ENCODE results near the gene MAOA.

Gene MAOA

DNA sequence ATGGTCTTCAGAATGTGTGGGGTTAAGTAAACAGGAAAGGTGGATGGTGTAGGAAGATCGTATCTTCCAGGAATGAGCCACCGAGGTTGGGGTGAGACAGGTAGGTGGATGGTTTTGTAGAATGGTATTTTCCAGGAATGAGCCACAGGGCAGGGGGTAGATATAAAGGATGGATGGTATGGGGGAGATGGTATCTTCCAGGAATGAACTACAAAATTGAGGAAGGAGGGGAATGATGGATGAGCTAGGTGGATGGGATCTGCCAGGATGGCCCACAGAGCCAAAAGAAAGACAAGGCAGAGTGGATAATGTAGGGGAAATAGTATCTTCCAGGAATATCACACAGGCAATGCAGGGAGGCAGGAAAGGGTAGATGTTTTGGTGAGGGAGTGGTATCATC, 60.0 kb downstream of the MAOA start:
- Histone ChIP-seq H3K36me3 (ENCODE audit: insufficient read depth, low read length) (no peaks in the 10 kb centered on the region), H2AFZ (ENCODE audit: low read depth, low read length) (no peak overlapping the region), H3K4me2 (ENCODE audit: insufficient read depth, low read length) (no peak overlapping the region), H3K9me3 (ENCODE audit: insufficient read depth, low read length, severe bottlenecking) (no peaks in the 10 kb centered on the region), H3K27me3 (ENCODE audit: insufficient read depth, low read length, poor library complexity) (no peaks in the 10 kb centered on the region), H3K4me3 (ENCODE audit: low read depth in 1 of 2, low read length in 2 of 2) (no peak overlapping the region), H3K79me2 (ENCODE audit: insufficient read depth, low read length) (no peaks in the 10 kb centered on the region), H3K27ac (ENCODE audit: low read length) (no peak overlapping the region), H3K9ac (ENCODE audit: low read depth, low read length) (no peak overlapping the region), H4K20me1 (ENCODE audit: insufficient read depth, low read length) (no peaks in the 10 kb centered on the region), H3K4me1 (ENCODE audit: insufficient read depth, low read length) (no peaks in the 10 kb centered on the region)
- DNase-seq = no peak
- ATAC-seq (ENCODE audit: insufficient read depth, low read depth) = no peak
- TF ChIP-seq EZH2 (IDR thresholded peaks at IDR 0.05; ENCODE audit: borderline replicate concordance, low read depth, low read length, severe bottlenecking) = no peak
- TF ChIP-seq, protein P1, sequence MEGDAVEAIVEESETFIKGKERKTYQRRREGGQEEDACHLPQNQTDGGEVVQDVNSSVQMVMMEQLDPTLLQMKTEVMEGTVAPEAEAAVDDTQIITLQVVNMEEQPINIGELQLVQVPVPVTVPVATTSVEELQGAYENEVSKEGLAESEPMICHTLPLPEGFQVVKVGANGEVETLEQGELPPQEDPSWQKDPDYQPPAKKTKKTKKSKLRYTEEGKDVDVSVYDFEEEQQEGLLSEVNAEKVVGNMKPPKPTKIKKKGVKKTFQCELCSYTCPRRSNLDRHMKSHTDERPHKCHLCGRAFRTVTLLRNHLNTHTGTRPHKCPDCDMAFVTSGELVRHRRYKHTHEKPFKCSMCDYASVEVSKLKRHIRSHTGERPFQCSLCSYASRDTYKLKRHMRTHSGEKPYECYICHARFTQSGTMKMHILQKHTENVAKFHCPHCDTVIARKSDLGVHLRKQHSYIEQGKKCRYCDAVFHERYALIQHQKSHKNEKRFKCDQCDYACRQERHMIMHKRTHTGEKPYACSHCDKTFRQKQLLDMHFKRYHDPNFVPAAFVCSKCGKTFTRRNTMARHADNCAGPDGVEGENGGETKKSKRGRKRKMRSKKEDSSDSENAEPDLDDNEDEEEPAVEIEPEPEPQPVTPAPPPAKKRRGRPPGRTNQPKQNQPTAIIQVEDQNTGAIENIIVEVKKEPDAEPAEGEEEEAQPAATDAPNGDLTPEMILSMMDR (IDR thresholded peaks at IDR 0.05; ENCODE audit: borderline replicate concordance, extremely low read depth, low read length, poor library complexity, severe bottlenecking) = no peak

DNA sequence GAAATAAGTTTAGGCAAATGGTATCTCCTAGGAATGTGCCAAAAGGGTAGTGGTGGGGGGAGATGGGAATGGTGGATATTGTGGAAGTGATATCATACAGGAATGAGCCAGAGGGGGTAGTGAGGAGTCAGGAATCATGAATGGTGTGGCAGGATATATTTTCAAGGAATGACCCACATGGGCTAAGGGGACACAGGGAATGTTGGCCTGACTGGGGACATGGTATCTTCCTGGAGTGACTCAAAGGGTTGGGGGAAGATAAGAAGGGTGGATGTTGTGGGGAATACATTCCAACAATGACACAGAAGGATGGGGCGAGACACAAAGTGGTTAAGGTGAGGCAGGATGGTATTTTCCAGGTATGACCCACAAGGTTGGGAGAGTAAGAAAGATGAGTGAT, 60.6 kb downstream of the MAOA start:
- ATAC-seq (ENCODE audit: insufficient read depth, low read depth) = no peak

GRCh38 chrX:43717161-43717560, 61.1 kb downstream of the MAOA start:
- Histone ChIP-seq H3K79me2 (ENCODE audit: insufficient read depth, low read length) (no peaks in the 10 kb centered on the region), H3K27ac (ENCODE audit: low read length) (no peak overlapping the region), H4K20me1 (ENCODE audit: insufficient read depth, low read length) (no peaks in the 10 kb centered on the region), H3K36me3 (ENCODE audit: insufficient read depth, low read length) (no peaks in the 10 kb centered on the region), H2AFZ (ENCODE audit: low read depth, low read length) (no peak overlapping the region), H3K9ac (ENCODE audit: low read depth, low read length) (no peak overlapping the region), H3K4me3 (ENCODE audit: low read depth in 1 of 2, low read length in 2 of 2) (no peak overlapping the region), H3K9me3 (ENCODE audit: insufficient read depth, low read length, severe bottlenecking) (no peaks in the 10 kb centered on the region), H3K4me2 (ENCODE audit: insufficient read depth, low read length) (no peak overlapping the region), H3K27me3 (ENCODE audit: insufficient read depth, low read length, poor library complexity) (no peaks in the 10 kb centered on the region), H3K4me1 (ENCODE audit: insufficient read depth, low read length) (no peaks in the 10 kb centered on the region)
- ATAC-seq (ENCODE audit: insufficient read depth, low read depth) = no peak
- no peak for DNase-seq
- no peak for TF ChIP-seq EZH2 (IDR thresholded peaks at IDR 0.05; ENCODE audit: borderline replicate concordance, low read depth, low read length, severe bottlenecking)
- TF ChIP-seq, protein P1 (IDR thresholded peaks at IDR 0.05; ENCODE audit: borderline replicate concordance, extremely low read depth, low read length, poor library complexity, severe bottlenecking) = no peak

More for the DNA sequence above, 60.6 kb downstream of the MAOA start:
- TF ChIP-seq, protein P1 (IDR thresholded peaks at IDR 0.05; ENCODE audit: borderline replicate concordance, extremely low read depth, low read length, poor library complexity, severe bottlenecking) = no peak
- TF ChIP-seq EZH2 (IDR thresholded peaks at IDR 0.05; ENCODE audit: borderline replicate concordance, low read depth, low read length, severe bottlenecking) = no peak
- H3K4me2 ChIP-seq (ENCODE audit: insufficient read depth, low read length) = no peak overlapping the region
- no peak overlapping the region for H2AFZ ChIP-seq (ENCODE audit: low read depth, low read length)
- no peaks in the 10 kb centered on the region for H3K9me3 ChIP-seq (ENCODE audit: insufficient read depth, low read length, severe bottlenecking)
- H3K4me3 ChIP-seq (ENCODE audit: low read depth in 1 of 2, low read length in 2 of 2) = no peak overlapping the region
- H3K36me3 ChIP-seq (ENCODE audit: insufficient read depth, low read length) = no peaks in the 10 kb centered on the region
- no peak overlapping the region for H3K9ac ChIP-seq (ENCODE audit: low read depth, low read length)
- H3K79me2 ChIP-seq (ENCODE audit: insufficient read depth, low read length) = no peaks in the 10 kb centered on the region
- H3K27ac ChIP-seq (ENCODE audit: low read length) = no peak overlapping the region
- H4K20me1 ChIP-seq (ENCODE audit: insufficient read depth, low read length) = no peaks in the 10 kb centered on the region
- H3K4me1 ChIP-seq (ENCODE audit: insufficient read depth, low read length) = no peaks in the 10 kb centered on the region
- no peak for DNase-seq
- H3K27me3 ChIP-seq (ENCODE audit: insufficient read depth, low read length, poor library complexity) = no peaks in the 10 kb centered on the region

DNA sequence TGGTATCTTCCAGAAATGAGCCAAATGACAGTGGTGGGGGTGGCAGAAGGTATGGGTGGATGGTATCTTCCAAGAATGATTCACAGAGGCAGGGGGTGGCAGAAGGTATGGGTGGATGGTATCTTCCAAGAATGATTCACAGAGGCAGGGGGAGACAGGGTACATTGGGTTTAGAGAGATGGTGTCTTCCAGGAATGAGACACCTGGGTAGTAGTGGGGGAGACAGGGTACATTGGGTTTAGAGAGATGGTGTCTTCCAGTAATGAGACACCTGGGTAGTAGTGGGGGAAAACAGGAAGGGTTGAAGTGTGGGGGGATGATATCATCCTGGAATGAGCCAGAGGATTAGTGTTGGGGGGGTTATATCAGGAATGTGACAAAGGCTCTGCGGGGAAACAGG, 62.0 kb downstream of the MAOA start:
- Histone ChIP-seq H3K27me3 (ENCODE audit: insufficient read depth, low read length, poor library complexity) (no peaks in the 10 kb centered on the region), H3K4me3 (ENCODE audit: low read depth in 1 of 2, low read length in 2 of 2) (no peak overlapping the region), H4K20me1 (ENCODE audit: insufficient read depth, low read length) (no peaks in the 10 kb centered on the region), H3K4me1 (ENCODE audit: insufficient read depth, low read length) (no peaks in the 10 kb centered on the region), H3K79me2 (ENCODE audit: insufficient read depth, low read length) (no peaks in the 10 kb centered on the region), H3K27ac (ENCODE audit: low read length) (no peak overlapping the region), H3K4me2 (ENCODE audit: insufficient read depth, low read length) (no peak overlapping the region), H3K9ac (ENCODE audit: low read depth, low read length) (no peak overlapping the region), H3K36me3 (ENCODE audit: insufficient read depth, low read length) (no peaks in the 10 kb centered on the region), H2AFZ (ENCODE audit: low read depth, low read length) (no peak overlapping the region), H3K9me3 (ENCODE audit: insufficient read depth, low read length, severe bottlenecking) (no peaks in the 10 kb centered on the region)
- TF ChIP-seq, protein P1 (IDR thresholded peaks at IDR 0.05; ENCODE audit: borderline replicate concordance, extremely low read depth, low read length, poor library complexity, severe bottlenecking) = no peak
- TF ChIP-seq EZH2 (IDR thresholded peaks at IDR 0.05; ENCODE audit: borderline replicate concordance, low read depth, low read length, severe bottlenecking) = no peak
- DNase-seq (no peak), ATAC-seq (ENCODE audit: insufficient read depth, low read depth) (no peak)

All from DND-41 (cell line).